Activated CD4-positive, alpha-beta T cell treated with anti-CD3 and anti-CD28 coated beads, Interleukin-2, amount 50 U/mL, for 1 hour (primary cell): ENCODE measurements around the gene BRMS1.
A peak's percentile ranks its signal among the peaks of the same experiment; 100 is the strongest.
"Not testable (repeated sequence)": the region's sequence is repeated elsewhere in the genome, so short reads cannot be mapped to it uniquely, and the experiment has no call there.

ENCODE experiments used
- DNase-seq: peaks from one replicate; pipeline ENCODE4 v3.0.0-alpha.2; 2020

Gene BRMS1

GRCh38 chr11:66362481-66363147 is 17.7 kb upstream of the BRMS1 start:
- DNase-seq, result no peak

GRCh38 chr11:66361502-66361941 is 16.6 kb upstream of the BRMS1 start:
- no peak for DNase-seq

GRCh38 chr11:66360406-66361073 is 15.6 kb upstream of the BRMS1 start:
- no peak for DNase-seq

GRCh38 chr11:66359662-66360087 is 14.8 kb upstream of the BRMS1 start:
- no peak for DNase-seq

- not testable (repeated sequence) for DNase-seq
Measured at GRCh38 chr11:66350560-66351235, 5.8 kb upstream of the BRMS1 start.

GRCh38 chr11:66349084-66349386 is 4.1 kb upstream of the BRMS1 start:
- DNase-seq, result no peak

GRCh38 chr11:66347425-66348276 is 2.7 kb upstream of the BRMS1 start, which contains the start of gene B4GAT1:
B4GAT1 (minus strand) TSS chr11:66347629; CDS start chr11:66347545, 84 bp downstream.
- peak; percentile 78 for DNase-seq

GRCh38 chr11:66346476-66347424 is 1.8 kb upstream of the BRMS1 start:
- DNase-seq, result no peak

GRCh38 chr11:66345316-66345649 is 379 bp upstream of the BRMS1 start:
- DNase-seq, result no peak

GRCh38 chr11:66343176-66343575 is 1.7 kb downstream of the BRMS1 start:
- no peak for DNase-seq

GRCh38 chr11:66341502-66342126 is 3.3 kb downstream of the BRMS1 start:
- no peak for DNase-seq

GRCh38 chr11:66340596-66341501 is 4.1 kb downstream of the BRMS1 start:
- DNase-seq, result no peak

GRCh38 chr11:66339686-66340483 is 5.0 kb downstream of the BRMS1 start:
- no peak for DNase-seq

- DNase-seq, result no peak
Measured at GRCh38 chr11:66339162-66339675, 5.7 kb downstream of the BRMS1 start.

GRCh38 chr11:66338276-66339161 is 6.4 kb downstream of the BRMS1 start:
- no peak for DNase-seq

- DNase-seq, result no peak
Measured at GRCh38 chr11:66337103-66337899, 7.6 kb downstream of the BRMS1 start.
